ENCODE data around the gene ANAPC16.
A peak's percentile ranks its signal among the peaks of the same experiment; 100 is the strongest.
"Not testable (repeated sequence)": the region's sequence is repeated elsewhere in the genome, so short reads cannot be mapped to it uniquely, and the experiment has no call there.

Gene ANAPC16

GRCh38 chr10:72265990-72266865 lies 50.4 kb downstream of the ANAPC16 start:
- DNase-seq: no peak

- no peak for DNase-seq
Measured at GRCh38 chr10:72267381-72267780, 51.6 kb downstream of the ANAPC16 start.

- DNase-seq: no peak
Measured at GRCh38 chr10:72267819-72268399, 52.1 kb downstream of the ANAPC16 start.

GRCh38 chr10:72268475-72269200 lies 52.8 kb downstream of the ANAPC16 start:
- DNase-seq: not testable (repeated sequence)

GRCh38 chr10:72270607-72271281 lies 54.9 kb downstream of the ANAPC16 start:
- no peak for DNase-seq

- DNase-seq: peak; percentile 90
Measured at GRCh38 chr10:72272689-72273409, 57.0 kb downstream of the ANAPC16 start.

GRCh38 chr10:72273410-72274212 lies 57.8 kb downstream of the ANAPC16 start, which contains the start of gene DDIT4:
Gene DDIT4 (plus strand): TSS chr10:72273924. CDS start chr10:72274217, 293 bp downstream.
- peak; percentile 100 for DNase-seq

GRCh38 chr10:72274213-72274729 lies 58.5 kb downstream of the ANAPC16 start:
- DNase-seq: no peak

GRCh38 chr10:72274730-72275350 lies 59.0 kb downstream of the ANAPC16 start:
- peak; percentile 83 for DNase-seq

- no peak for DNase-seq
Measured at GRCh38 chr10:72275351-72276012, 59.7 kb downstream of the ANAPC16 start.

- DNase-seq: no peak
Measured at GRCh38 chr10:72276013-72276387, 60.2 kb downstream of the ANAPC16 start.

GRCh38 chr10:72276421-72277339 lies 60.9 kb downstream of the ANAPC16 start:
- no peak for DNase-seq

- no peak for DNase-seq
Measured at GRCh38 chr10:72277340-72277995, 61.7 kb downstream of the ANAPC16 start.

GRCh38 chr10:72277996-72278667 lies 62.3 kb downstream of the ANAPC16 start:
- no peak for DNase-seq

- no peak for DNase-seq
Measured at GRCh38 chr10:72278668-72279393, 63.0 kb downstream of the ANAPC16 start.

GRCh38 chr10:72279587-72279986 lies 63.8 kb downstream of the ANAPC16 start:
- DNase-seq: not testable (repeated sequence)

- no peak for DNase-seq
Measured at GRCh38 chr10:72283131-72283530, 67.3 kb downstream of the ANAPC16 start.

Data from right forelimb (tissue), 1 donor.